HUES64 (cell line): ENCODE data around the gene ENOX1.

Experiments used
- H3K27ac ChIP-seq: 2 replicates; pipeline ENCODE4 v1.7.0; 2013; ENCODE audit warnings: low read depth, low read length, inconsistent platforms
- H3K27me3 ChIP-seq: 2 replicates; pipeline ENCODE4 v1.6.1; 2013; ENCODE audit warnings: mild to moderate bottlenecking, low read length; ENCODE audit not compliant: insufficient read depth
- H3K36me3 ChIP-seq: 2 replicates; pipeline ENCODE4 v1.6.1; 2013; ENCODE audit warnings: mild to moderate bottlenecking, low read length; ENCODE audit not compliant: insufficient read depth
- H3K4me1 ChIP-seq: 2 replicates; pipeline ENCODE4 v1.6.1; 2013; ENCODE audit warnings: mild to moderate bottlenecking, low read length, moderate library complexity; ENCODE audit not compliant: insufficient read depth
- H3K4me3 ChIP-seq: 2 replicates; pipeline ENCODE4 v1.5.1; 2013; ENCODE audit warnings: mild to moderate bottlenecking, low read length, moderate library complexity
- H3K9ac ChIP-seq: 2 replicates; pipeline ENCODE4 v1.6.1; 2013; ENCODE audit warnings: mild to moderate bottlenecking, low read depth, low read length
- H3K9me3 ChIP-seq: 2 replicates; pipeline ENCODE4 v1.6.1; 2013; ENCODE audit warnings: low read depth, low read length; ENCODE audit not compliant: insufficient read depth
- WGBS: fragments of 150-250, 120-280 bp; methylation state at CpG from one replicate; pipeline ENCODE4 v1.1.7; 2013; ENCODE audit warnings: missing lambda C conversion rate; 5-methylcytosine and 5-hydroxymethylcytosine counted together

ENOX1 gene

DNA sequence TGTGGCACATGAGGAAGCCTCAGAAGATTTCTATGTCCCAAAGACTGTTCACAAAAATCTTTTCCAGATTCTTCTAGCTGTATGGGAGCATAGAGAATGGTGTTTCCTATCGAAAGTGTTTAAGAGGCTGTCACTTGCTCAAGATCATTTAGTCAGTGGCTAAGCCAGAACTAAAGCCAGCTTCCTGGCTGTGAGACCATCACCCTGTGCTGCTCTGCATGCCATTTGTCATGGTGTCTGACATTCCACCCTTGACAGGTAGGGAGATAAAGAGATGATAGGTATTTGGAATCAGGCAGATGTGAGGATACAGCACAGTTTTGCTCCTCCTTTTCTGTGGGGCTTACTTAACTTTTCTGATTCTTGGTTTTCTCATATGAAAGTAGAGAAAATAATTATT is 586.0 kb downstream of the ENOX1 start:
- H3K4me1 ChIP-seq = no peaks in the 10 kb centered on the region
- H3K4me3 ChIP-seq = no peak overlapping the region
- no peaks in the 10 kb centered on the region for H3K27me3 ChIP-seq
- 94% methylated on average over 1 of the region's 1 CpG for WGBS
- no peak overlapping the region for H3K9ac ChIP-seq
- no peak overlapping the region for H3K27ac ChIP-seq
- H3K9me3 ChIP-seq = peaks cover 8% of the 10 kb centered on the region; the same call in 1 of the 2 replicates
- H3K36me3 ChIP-seq = no peaks in the 10 kb centered on the region

DNA sequence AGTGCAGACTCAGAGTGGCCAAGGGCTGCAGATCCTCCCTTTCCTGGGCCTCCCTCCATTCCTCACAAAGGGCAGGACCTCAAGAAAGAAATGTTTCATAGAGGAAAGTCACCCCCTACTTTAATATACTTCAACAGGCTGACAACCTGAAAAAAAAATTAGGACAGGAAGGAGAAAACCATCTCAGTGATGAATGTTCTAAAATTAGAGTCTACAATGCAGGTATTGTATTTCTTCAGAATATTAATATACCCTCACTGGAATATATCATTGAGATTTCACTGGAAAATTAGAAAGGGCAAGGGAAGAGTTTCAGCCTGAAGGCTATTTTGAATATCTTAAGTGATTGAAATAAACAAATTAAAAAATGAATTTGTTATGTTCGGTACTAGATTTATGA is 586.5 kb downstream of the ENOX1 start:
- no peak overlapping the region for H3K4me3 ChIP-seq
- no peaks in the 10 kb centered on the region for H3K27me3 ChIP-seq
- H3K9me3 ChIP-seq = peaks cover 8% of the 10 kb centered on the region; the same call in 1 of the 2 replicates
- no peaks in the 10 kb centered on the region for H3K4me1 ChIP-seq
- WGBS = 94% methylated on average over 1 of the region's 1 CpG
- H3K36me3 ChIP-seq = no peaks in the 10 kb centered on the region
- no peak overlapping the region for H3K9ac ChIP-seq
- H3K27ac ChIP-seq = no peak overlapping the region

DNA sequence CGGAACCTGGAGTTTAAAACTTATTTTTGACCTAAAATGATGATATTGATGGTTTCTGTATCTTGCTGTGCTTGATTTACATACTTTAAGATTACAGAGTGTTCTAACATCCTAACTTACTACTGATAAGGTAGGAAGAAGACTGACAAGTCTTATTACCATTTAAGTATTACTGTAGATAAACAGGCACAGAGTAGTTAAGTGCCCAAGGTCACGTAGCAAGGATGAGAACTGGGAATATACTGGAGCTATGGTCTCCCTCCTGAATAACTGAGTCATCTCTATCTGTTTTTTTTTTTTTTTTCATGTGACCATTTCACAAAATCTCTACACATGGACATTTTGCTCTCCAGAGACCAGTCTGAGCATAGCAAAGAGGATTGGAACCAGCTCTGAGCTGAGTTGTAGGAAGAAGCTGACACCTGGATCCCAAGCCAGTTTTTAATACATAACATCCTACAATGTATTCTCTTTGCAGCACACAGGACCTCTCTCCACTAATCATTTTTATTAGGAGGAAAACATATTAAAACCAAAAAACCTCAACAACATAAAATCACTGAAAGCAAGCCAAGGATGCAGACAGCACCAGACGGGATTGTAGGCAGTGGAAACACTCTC is 589.9 kb downstream of the ENOX1 start:
- H3K27ac ChIP-seq = no peak overlapping the region
- no peak overlapping the region for H3K9ac ChIP-seq
- H3K27me3 ChIP-seq = no peaks in the 10 kb centered on the region
- 83% methylated on average over 3 of the region's 3 CpGs for WGBS
- no peaks in the 10 kb centered on the region for H3K9me3 ChIP-seq
- H3K4me3 ChIP-seq = no peak overlapping the region
- no peaks in the 10 kb centered on the region for H3K4me1 ChIP-seq
- H3K36me3 ChIP-seq = no peaks in the 10 kb centered on the region

DNA sequence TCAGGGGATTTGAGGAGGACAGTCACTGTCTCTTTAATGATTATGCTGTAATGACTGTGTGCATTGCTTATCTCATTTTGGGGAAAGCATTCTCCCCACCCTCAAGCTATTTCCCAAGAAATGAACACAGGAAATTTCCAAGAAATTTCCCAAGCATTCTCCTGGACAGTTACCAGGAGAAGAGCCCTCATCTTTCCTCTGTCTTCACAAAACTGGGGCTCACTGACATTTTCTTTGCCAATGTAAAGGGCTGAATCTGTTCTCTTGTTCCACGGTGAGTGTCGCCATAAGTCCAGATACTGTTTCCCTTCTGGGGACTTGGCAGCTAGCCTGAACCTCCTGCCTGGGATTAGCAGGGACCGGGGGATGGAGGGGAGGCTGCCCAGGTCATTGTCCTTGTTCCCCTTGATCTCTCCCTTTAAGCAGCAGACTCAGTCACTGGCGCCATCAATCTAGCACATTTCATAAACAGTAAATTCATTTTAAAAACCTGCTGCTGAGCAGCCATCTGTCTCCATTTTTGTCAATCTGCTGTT is 590.6 kb downstream of the ENOX1 start:
- Histone ChIP-seq H3K4me1 (no peaks in the 10 kb centered on the region), H3K9ac (no peak overlapping the region), H3K27me3 (no peaks in the 10 kb centered on the region), H3K36me3 (no peaks in the 10 kb centered on the region), H3K4me3 (no peak overlapping the region), H3K9me3 (no peaks in the 10 kb centered on the region), H3K27ac (no peak overlapping the region)
- 96% methylated on average over 4 of the region's 4 CpGs for WGBS

DNA sequence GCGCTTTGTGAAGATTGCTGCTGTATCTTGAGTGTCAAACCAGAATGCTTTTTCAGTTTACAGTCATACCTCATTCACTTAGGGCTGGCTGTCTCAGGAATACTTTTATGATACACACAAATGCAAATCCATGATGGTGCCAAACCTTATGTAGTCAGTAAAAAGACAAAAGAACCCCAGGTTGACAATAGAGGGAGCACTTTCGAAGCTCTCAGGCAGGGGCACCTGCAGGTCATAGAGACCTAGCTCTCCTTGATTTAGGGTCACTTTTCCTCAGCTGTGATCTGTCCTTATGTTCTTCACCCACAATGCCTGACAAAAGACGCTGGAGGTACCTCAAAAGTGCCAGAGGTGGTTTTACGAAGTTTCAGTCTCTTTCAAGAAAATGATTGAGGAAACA is 591.2 kb downstream of the ENOX1 start:
- no peaks in the 10 kb centered on the region for H3K4me1 ChIP-seq
- 93% methylated on average over 4 of the region's 4 CpGs for WGBS
- H3K27ac ChIP-seq = no peak overlapping the region
- no peaks in the 10 kb centered on the region for H3K36me3 ChIP-seq
- H3K9ac ChIP-seq = no peak overlapping the region
- H3K9me3 ChIP-seq = no peaks in the 10 kb centered on the region
- no peak overlapping the region for H3K4me3 ChIP-seq
- H3K27me3 ChIP-seq = no peaks in the 10 kb centered on the region

DNA sequence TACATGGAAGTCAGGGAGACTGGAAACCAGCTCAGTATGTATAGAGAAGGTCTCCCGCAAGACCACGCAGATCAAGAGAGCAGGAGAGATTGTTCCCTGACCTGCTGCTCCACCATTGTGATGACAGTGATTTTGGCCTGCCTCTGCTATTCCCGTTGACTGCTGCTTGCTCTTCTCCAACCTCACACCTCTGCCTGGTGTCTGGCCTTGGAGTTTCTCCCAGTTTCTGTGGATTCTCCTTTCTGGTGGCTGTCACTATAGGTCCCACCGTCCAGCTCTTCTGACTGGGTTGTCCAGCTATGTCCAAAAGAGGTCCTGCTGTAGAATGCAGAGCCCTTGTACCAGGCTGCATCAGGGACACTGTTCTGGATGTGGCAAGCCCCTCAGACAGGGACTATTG is 591.7 kb downstream of the ENOX1 start:
- H3K9ac ChIP-seq = no peak overlapping the region
- H3K27me3 ChIP-seq = no peaks in the 10 kb centered on the region
- no peak overlapping the region for H3K27ac ChIP-seq
- H3K4me1 ChIP-seq = no peaks in the 10 kb centered on the region
- H3K4me3 ChIP-seq = no peak overlapping the region
- 90% methylated on average over 4 of the region's 4 CpGs for WGBS
- H3K9me3 ChIP-seq = no peaks in the 10 kb centered on the region
- no peaks in the 10 kb centered on the region for H3K36me3 ChIP-seq

DNA sequence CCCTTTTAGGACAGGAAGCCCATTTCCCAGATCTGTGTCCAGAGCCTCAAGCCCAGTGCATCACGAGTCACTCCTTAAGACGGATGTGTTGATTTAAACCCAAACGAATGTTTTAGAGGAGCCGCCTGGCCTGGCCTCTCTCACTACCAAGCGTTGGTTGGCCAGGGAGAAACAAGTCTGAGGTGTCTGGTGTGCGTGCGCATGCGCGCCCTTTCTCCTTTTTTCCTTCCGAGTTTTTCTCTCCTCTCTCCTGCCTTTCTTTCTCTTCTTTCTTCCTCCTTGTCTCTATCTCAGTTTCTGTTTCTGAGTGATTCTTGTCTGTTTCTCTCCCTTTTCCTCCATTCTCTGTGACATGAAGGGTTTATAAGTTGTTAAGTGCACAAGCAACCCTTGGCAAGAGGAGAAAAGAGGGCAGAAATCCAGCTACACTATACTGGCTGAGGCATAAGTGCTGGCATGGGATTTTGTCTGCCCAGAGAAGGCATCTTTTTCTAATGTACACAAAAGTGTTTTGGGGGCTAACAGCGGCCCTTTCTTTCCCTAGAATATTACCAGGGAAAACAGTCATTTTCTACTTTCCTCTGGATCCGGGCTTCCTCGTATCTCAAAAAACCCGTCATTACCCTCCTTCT is 592.9 kb downstream of the ENOX1 start:
- Histone ChIP-seq H3K9me3 (no peaks in the 10 kb centered on the region), H3K27me3 (no peaks in the 10 kb centered on the region), H3K9ac (no peak overlapping the region), H3K36me3 (no peaks in the 10 kb centered on the region), H3K27ac (no peak overlapping the region), H3K4me3 (no peak overlapping the region), H3K4me1 (no peaks in the 10 kb centered on the region)
- 93% methylated on average over 14 of the region's 14 CpGs for WGBS

DNA sequence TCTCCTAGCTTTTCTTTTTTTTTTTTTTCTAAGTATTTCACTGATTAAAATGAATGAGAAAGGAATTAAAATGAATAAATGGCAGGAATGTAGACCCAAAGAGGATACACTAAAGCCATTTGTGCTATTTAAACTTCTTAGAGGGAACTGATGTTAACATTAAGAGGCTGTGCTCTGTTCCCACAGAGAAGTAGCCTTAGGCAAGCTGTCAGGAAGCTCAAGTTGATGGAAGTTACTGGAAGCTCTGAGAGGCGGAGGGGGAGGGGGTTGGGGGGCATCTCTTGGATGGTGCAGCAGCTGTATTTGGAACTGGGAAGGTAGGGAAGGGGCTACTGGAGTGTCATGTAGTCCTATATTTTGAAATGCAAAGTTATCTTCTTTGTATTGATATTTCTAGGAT is 595.2 kb downstream of the ENOX1 start:
- H3K27me3 ChIP-seq = no peaks in the 10 kb centered on the region
- no peak overlapping the region for H3K27ac ChIP-seq
- no peaks in the 10 kb centered on the region for H3K36me3 ChIP-seq
- no peaks in the 10 kb centered on the region for H3K4me1 ChIP-seq
- WGBS = 94% methylated on average over 1 of the region's 1 CpG
- H3K9me3 ChIP-seq = no peaks in the 10 kb centered on the region
- H3K9ac ChIP-seq = no peak overlapping the region
- H3K4me3 ChIP-seq = no peak overlapping the region

DNA sequence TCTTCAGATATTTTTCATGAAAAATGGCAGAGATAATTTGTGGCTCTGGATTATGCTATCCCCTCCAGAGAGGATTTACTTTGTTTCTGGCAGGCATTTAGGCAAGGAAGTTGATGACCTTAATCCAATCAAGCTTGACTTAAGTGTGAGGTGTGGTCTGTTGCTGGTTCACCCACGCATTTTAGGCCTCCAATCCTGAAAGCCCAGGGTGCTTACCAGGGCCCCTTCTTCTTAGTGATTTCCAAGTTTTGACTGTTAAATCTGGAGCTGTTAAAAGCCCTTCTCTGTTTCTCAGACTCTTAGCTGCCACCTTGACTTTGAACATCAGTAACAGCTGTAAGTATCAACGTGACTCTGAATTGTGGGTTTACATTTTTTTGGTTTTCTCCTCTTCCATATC is 601.5 kb downstream of the ENOX1 start:
- 87% methylated on average over 2 of the region's 2 CpGs for WGBS
- H3K9me3 ChIP-seq = no peaks in the 10 kb centered on the region
- H3K27me3 ChIP-seq = no peaks in the 10 kb centered on the region
- H3K27ac ChIP-seq = no peak overlapping the region
- H3K9ac ChIP-seq = no peak overlapping the region
- no peaks in the 10 kb centered on the region for H3K36me3 ChIP-seq
- H3K4me3 ChIP-seq = no peak overlapping the region
- no peaks in the 10 kb centered on the region for H3K4me1 ChIP-seq

DNA sequence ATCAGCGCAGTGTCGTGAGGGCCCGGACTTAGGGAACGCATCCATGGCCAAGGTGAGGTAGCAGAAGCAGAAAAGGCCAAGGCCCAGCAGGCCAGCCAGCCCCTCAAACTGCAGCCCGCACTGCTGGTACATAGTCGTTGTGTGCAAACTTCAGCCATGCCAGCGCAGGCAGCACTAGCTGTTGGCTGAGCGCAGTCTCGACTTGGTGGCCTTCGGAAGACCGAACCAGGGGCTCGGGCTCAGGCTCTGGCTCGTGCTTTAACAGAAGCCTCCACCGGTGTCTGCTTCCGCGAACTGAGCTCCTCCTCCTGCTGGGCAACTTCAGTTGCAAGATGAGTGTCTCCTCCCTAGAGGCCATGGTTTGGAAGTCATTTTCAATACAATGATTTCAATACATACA is 605.9 kb downstream of the ENOX1 start:
- no peaks in the 10 kb centered on the region for H3K36me3 ChIP-seq
- no peaks in the 10 kb centered on the region for H3K27me3 ChIP-seq
- H3K9ac ChIP-seq = no peak overlapping the region
- no peaks in the 10 kb centered on the region for H3K9me3 ChIP-seq
- no peak overlapping the region for H3K27ac ChIP-seq
- no peak overlapping the region for H3K4me3 ChIP-seq
- H3K4me1 ChIP-seq = no peaks in the 10 kb centered on the region
- 90% methylated on average over 16 of the region's 16 CpGs for WGBS

DNA sequence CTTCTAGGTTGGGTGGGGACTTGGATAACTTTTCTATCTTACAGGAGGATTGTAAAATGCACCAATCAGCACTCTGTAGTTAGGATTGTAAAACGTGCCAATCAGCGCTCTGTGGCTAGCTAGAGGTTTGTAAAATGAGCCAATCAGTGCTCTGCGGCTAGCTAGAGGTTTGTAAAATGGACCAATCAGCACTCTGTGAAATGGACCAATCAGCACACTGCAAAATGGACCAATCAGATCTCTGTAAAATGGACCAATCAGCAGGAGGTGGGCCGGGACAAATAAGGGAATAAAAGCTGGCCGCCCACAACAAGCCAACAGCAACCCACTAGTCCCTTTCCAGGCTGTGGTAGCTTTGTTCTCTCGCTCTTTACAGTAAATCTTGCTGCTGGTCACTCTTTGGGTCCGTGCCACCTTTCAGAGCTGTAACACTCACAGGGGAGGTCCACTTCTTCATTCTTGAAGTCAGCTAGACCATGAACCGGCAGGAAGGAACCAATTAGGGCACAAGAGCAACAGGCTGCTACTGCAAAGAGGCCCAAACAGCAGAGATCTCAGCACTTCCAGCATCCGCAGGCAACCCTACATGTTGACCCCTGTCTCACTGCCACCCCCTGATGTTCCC is 606.6 kb downstream of the ENOX1 start:
- WGBS = 92% methylated on average over 9 of the region's 9 CpGs
- no peak overlapping the region for H3K4me3 ChIP-seq

More for the DNA sequence above, 606.6 kb downstream of the ENOX1 start:
- H3K36me3 ChIP-seq = no peaks in the 10 kb centered on the region
- no peak overlapping the region for H3K27ac ChIP-seq
- no peaks in the 10 kb centered on the region for H3K9me3 ChIP-seq
- no peaks in the 10 kb centered on the region for H3K27me3 ChIP-seq
- H3K4me1 ChIP-seq = no peaks in the 10 kb centered on the region
- no peak overlapping the region for H3K9ac ChIP-seq
